Measurements from ENCODE around the gene TUBA3D.
"Not testable (repeated sequence)": the region's sequence is repeated elsewhere in the genome, so short reads cannot be mapped to it uniquely, and the experiment has no call there.

Gene TUBA3D

GRCh38 chr2:131475831-131476230, at the start of gene TUBA3D:
TSS of gene TUBA3D (plus strand) at chr2:131476119. CDS start at chr2:131476200, 81 bp downstream.
- DNase-seq (ENCODE audit: low read depth in 1 of 2, low spot score in 1 of 2), result no peak

GRCh38 chr2:131426727-131427126, 49.2 kb upstream of the TUBA3D start:
- DNase-seq (ENCODE audit: low read depth in 1 of 2, low spot score in 1 of 2), result no peak

- DNase-seq (ENCODE audit: low read depth in 1 of 2, low spot score in 1 of 2), result no peak
Observed at GRCh38 chr2:131431336-131431735, 44.6 kb upstream of the TUBA3D start.

DNA sequence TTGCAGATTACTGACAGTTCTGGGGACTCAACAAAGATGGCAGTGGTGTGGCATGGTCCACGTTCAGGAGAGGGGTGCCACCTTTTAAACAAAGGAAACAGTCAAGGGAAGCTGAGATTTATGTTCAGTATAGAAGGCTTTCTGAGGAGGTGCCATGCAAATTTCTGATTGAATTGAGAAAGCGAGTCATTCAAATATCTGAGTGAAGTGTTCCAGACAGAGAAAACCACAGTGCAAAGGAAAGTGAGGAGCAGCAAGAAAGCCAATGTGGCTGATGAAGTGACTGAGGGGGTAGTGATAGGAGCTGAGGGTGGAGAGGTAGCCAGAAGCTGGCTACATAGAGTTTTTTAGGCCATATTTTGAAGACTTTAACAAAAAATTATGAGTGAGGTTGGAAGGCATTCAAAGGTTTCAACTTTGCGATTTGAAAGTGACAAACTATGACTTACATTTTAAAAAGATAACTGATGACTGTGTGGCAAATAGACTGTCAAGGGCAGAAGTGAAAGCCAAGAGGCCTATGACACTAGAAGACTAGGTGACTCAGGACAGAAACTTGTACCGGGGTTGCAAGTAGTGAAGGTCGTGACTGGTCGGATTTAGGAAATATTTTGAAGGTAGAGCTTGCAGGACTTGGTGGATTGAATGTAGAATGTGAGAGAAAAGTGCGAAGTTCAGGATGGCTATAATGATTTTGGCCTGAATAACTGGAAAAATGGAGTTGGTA, 35.0 kb upstream of the TUBA3D start:
- not testable (repeated sequence) for DNase-seq (ENCODE audit: low read depth in 1 of 2, low spot score in 1 of 2)

DNA sequence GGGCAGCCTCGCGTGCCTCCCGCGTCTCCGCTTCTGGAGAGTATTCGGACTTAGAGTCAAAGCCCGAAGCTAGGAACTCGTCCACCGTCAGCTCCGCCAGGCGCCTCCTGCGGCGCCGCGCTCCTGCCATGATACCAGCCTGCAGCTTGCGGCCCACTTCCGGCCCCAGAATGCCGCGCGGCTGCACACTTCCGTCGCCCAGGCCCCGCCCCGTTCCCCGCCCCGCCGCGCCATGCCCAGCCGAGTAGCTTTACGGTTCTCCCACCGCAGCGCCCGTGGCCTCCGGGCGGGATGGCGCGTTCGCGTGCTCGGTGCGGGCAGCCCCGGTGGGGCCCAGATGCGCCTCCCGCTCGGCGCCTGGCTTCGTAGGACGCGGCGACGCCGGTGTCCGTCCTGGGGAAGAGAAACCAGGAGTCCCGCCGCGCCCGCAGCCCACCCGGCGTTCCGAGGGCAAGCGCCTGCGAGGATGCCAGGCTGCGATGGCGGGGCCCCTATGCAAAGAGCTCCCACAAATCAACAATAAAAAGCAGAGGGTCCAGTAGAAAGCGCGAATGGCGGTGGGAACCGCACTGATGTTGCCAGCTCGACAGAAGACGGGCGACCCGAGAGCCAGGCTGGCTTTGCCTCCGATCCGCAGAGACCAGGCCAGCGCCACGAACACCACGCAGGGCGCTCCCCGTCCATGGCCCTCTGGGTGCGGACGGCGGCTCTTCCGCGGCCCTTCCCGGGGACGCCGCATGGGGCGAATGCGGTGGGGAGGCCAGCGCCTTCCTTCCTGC, 31.0 kb upstream of the TUBA3D start:
- not testable (repeated sequence) for DNase-seq (ENCODE audit: low read depth in 1 of 2, low spot score in 1 of 2)

- not testable (repeated sequence) for DNase-seq (ENCODE audit: low read depth in 1 of 2, low spot score in 1 of 2)
Observed at GRCh38 chr2:131445515-131445797, 30.5 kb upstream of the TUBA3D start.

DNA sequence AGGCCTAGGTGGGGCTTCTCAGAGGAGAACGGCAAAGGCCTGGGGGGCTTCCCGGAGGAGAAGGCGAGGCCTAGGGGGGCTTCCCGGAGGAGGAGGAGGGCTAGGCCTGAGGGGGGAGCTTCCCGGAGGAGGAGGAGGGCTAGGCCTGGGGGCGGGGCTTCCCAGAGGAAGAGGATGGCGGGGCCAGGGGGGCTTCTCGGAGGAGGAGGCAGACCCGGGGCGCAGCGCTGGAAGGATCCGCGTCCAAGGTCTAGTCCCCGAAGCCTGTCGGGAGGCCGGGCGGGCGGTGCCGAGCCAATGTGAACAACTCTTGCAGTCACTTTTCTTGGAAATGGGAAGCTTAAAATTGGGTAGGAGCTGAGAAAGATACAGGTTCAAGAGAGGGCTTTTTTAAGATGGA, 30.0 kb upstream of the TUBA3D start:
- DNase-seq (ENCODE audit: low read depth in 1 of 2, low spot score in 1 of 2), result no peak

- DNase-seq (ENCODE audit: low read depth in 1 of 2, low spot score in 1 of 2), result not testable (repeated sequence)
Observed at GRCh38 chr2:131447981-131448380, 27.9 kb upstream of the TUBA3D start.

GRCh38 chr2:131451265-131451949, 24.5 kb upstream of the TUBA3D start:
- DNase-seq (ENCODE audit: low read depth in 1 of 2, low spot score in 1 of 2), result not testable (repeated sequence)

DNA sequence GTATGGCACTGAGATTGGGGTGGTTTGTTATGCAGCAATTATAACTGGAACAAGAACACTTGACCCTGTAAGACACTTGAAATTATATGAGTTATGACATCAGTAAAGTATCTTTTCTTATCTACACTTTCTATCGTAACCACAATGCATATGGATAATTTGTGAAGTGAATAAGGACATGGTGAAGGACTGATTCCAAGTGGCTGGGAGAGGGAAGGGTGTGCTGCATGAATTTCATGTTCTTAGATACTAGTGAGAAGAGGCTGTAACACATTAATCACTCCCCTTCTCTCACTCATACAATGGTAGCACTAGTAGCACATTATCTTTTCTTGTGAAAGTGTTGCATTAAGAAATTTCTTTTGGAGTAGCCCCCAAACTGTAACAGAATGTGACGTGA, 21.0 kb upstream of the TUBA3D start:
- not testable (repeated sequence) for DNase-seq (ENCODE audit: low read depth in 1 of 2, low spot score in 1 of 2)

- not testable (repeated sequence) for DNase-seq (ENCODE audit: low read depth in 1 of 2, low spot score in 1 of 2)
Observed at GRCh38 chr2:131467722-131468121, 8.2 kb upstream of the TUBA3D start.

DNA sequence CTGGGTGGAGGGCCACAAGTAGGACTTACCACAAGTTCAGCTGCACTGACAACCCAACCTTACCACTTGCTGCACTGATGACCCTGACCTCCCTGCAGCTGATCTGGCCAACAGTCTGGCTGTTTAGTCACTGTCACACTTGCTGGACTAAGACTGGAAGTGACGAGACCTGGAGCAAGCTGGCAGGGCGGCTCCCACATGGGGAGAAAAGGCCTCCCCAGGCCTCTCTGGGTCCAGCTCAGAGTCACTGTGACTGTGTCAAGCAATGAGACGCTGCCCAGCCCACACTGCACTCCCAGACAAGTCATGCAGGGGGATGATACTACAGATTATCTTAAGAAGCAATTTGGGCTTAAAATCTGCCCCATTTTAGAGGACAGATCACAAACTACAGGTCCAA, 5.0 kb upstream of the TUBA3D start:
- not testable (repeated sequence) for DNase-seq (ENCODE audit: low read depth in 1 of 2, low spot score in 1 of 2)

GRCh38 chr2:131471624-131472023, 4.3 kb upstream of the TUBA3D start:
- DNase-seq (ENCODE audit: low read depth in 1 of 2, low spot score in 1 of 2), result not testable (repeated sequence)

GRCh38 chr2:131473266-131473665, 2.7 kb upstream of the TUBA3D start:
- DNase-seq (ENCODE audit: low read depth in 1 of 2, low spot score in 1 of 2), result not testable (repeated sequence)

GRCh38 chr2:131476363-131476762, 444 bp downstream of the TUBA3D start:
- not testable (repeated sequence) for DNase-seq (ENCODE audit: low read depth in 1 of 2, low spot score in 1 of 2)

GRCh38 chr2:131477227-131477626, 1.3 kb downstream of the TUBA3D start:
- DNase-seq (ENCODE audit: low read depth in 1 of 2, low spot score in 1 of 2), result not testable (repeated sequence)

DNA sequence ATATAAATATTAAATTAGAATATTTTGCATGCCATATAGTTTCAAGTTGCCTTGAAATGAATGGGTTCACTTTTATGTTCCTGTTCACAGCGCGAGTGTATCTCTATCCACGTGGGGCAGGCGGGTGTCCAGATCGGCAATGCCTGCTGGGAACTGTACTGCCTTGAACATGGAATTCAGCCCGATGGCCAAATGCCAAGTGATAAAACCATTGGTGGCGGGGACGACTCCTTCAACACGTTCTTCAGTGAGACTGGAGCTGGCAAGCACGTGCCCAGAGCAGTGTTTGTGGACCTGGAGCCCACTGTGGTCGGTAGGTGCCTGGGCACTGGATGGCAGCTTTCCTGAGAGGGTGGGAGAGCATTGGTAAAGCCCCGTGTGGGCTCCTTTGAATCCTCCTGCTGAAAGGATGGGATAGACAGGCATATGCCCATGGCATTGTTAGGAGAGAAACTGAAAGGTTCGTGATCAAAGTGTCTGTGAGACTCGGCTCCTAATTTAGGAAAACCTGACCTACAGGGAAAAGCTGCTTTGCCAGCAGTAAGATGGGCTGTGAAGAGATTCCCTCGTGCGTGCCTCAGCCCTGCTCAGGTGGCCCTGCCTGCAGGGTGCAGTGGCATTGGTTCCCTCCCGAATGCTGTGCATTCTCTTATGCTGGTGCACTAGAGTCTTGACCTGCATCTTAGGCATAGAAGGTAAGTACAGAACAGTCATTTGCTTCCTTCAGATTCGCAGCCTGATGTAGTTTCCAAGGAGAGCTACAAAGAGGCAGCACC, 2.3 kb downstream of the TUBA3D start:
- DNase-seq (ENCODE audit: low read depth in 1 of 2, low spot score in 1 of 2), result not testable (repeated sequence)

GRCh38 chr2:131478850-131479461, 3.0 kb downstream of the TUBA3D start:
- not testable (repeated sequence) for DNase-seq (ENCODE audit: low read depth in 1 of 2, low spot score in 1 of 2)

GRCh38 chr2:131480351-131480750, 4.4 kb downstream of the TUBA3D start:
- not testable (repeated sequence) for DNase-seq (ENCODE audit: low read depth in 1 of 2, low spot score in 1 of 2)

DNA sequence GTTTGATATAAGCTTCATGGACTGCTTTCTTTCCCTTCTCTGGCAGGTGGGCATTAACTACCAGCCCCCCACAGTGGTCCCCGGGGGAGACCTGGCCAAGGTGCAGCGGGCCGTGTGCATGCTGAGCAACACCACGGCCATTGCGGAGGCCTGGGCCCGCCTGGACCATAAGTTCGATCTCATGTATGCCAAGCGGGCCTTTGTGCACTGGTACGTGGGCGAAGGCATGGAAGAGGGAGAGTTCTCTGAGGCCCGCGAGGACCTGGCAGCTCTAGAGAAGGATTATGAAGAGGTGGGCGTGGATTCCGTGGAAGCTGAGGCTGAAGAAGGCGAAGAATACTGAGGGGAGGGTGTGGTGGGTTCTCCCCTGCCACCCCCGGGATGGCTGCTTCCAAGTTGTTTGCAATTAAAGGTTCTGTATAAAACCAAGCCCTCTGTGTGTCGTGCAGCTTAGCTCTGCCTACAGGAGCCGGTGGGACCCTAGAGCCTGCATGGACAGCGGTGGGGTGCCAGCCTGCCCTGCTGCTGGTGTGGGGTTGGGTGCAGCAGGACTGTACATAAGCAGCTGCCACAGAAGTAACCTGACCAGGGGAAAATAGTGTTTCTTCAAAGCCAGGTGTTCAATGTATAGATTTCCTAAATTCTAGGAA, 6.7 kb downstream of the TUBA3D start:
- not testable (repeated sequence) for DNase-seq (ENCODE audit: low read depth in 1 of 2, low spot score in 1 of 2)

Data from activated T-helper 1 cell treated with anti-CD3 and anti-CD28 coated beads, Interleukin-2, amount 50 U/mL, for 16 hours (primary cell).